Measurements from ENCODE around the gene MARCHF10.

Gene MARCHF10

GRCh38 chr17:62706598-62707424, 101.3 kb downstream of the MARCHF10 start:
- TF ChIP-seq CTCF (IDR thresholded peaks at IDR 0.05; ENCODE audit: low read depth, low read length): no peak
- Histone ChIP-seq H3K27me3 (no peaks in the 10 kb centered on the region), H3K4me3 (ENCODE audit: low read depth, low read length) (no peak overlapping the region), H3K9me3 (no peaks in the 10 kb centered on the region), H3K4me1 (peaks cover 5% of the 10 kb centered on the region), H3K36me3 (no peaks in the 10 kb centered on the region)
- DNase-seq: no peak

GRCh38 chr17:62705778-62706597, 102.1 kb downstream of the MARCHF10 start:
- Histone ChIP-seq H3K9me3 (no peaks in the 10 kb centered on the region), H3K27me3 (no peaks in the 10 kb centered on the region), H3K4me3 (ENCODE audit: low read depth, low read length) (no peak overlapping the region), H3K36me3 (no peaks in the 10 kb centered on the region), H3K4me1 (peaks cover 5% of the 10 kb centered on the region)
- TF ChIP-seq CTCF (IDR thresholded peaks at IDR 0.05; ENCODE audit: low read depth, low read length): no peak
- no peak for DNase-seq

GRCh38 chr17:62705156-62705777, 102.8 kb downstream of the MARCHF10 start:
- no peaks in the 10 kb centered on the region for H3K9me3 ChIP-seq
- peaks cover 5% of the 10 kb centered on the region for H3K4me1 ChIP-seq
- H3K36me3 ChIP-seq: no peaks in the 10 kb centered on the region
- peak overlapping the region; percentile 72 for H3K4me3 ChIP-seq (ENCODE audit: low read depth, low read length)
- no peak for TF ChIP-seq CTCF (IDR thresholded peaks at IDR 0.05; ENCODE audit: low read depth, low read length)
- DNase-seq: no peak
- H3K27me3 ChIP-seq: no peaks in the 10 kb centered on the region

- Histone ChIP-seq H3K36me3 (no peaks in the 10 kb centered on the region), H3K4me3 (ENCODE audit: low read depth, low read length) (peak overlapping the region; percentile 72), H3K9me3 (no peaks in the 10 kb centered on the region), H3K27me3 (no peaks in the 10 kb centered on the region), H3K4me1 (peaks cover 5% of the 10 kb centered on the region)
- no peak for TF ChIP-seq CTCF (IDR thresholded peaks at IDR 0.05; ENCODE audit: low read depth, low read length)
- no peak for DNase-seq
Measured at GRCh38 chr17:62704381-62704971, 103.6 kb downstream of the MARCHF10 start.

GRCh38 chr17:62703776-62704380, 104.2 kb downstream of the MARCHF10 start:
- Histone ChIP-seq H3K4me3 (ENCODE audit: low read depth, low read length) (peak overlapping the region; percentile 72), H3K27me3 (no peaks in the 10 kb centered on the region), H3K36me3 (no peaks in the 10 kb centered on the region), H3K9me3 (no peaks in the 10 kb centered on the region), H3K4me1 (peaks cover 5% of the 10 kb centered on the region)
- peak; percentile 70 for TF ChIP-seq CTCF (IDR thresholded peaks at IDR 0.05; ENCODE audit: low read depth, low read length)
- peak; percentile 87 for DNase-seq
